AML-193 (cell line): ENCODE data around the gene NEURL1B.

Experiments
- DNase-seq, 2 experiments: peaks; one replicate each; lab custom pipeline; 2025; lab: John Stamatoyannopoulos, UW

Gene NEURL1B

DNA sequence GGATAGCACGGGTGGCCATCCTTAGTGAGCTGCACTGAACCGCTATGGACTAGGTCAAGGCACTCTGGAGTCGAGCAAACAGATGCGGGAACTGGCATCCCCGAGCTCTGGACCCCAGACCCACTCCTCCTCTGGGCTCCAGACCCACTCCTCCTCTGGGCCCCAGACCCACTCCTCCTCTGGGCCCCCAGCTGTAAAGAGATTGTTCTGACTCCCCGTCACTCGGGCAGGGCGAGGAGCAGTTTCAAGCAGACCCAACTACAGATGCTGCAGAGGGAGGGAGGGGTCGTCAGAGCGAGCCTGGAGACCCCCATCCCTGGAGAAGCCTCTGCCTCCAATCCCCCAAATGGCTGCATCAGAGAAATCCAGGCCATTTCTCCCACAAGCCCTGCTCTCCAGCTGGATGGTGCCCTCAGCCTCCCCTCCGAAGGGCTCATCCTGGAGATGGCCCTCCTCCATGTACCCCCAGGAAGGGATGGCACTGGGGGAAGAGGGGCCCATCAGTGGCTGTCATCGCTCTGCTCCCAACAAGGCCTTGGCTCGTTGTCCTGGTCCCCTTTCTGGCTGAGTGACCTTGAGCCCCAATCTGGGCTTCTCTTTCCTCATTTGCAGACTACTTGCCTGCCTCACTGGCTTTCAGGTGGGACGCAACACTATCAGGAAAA is 91.3 kb downstream of the NEURL1B start:
- no peak for DNase-seq

DNA sequence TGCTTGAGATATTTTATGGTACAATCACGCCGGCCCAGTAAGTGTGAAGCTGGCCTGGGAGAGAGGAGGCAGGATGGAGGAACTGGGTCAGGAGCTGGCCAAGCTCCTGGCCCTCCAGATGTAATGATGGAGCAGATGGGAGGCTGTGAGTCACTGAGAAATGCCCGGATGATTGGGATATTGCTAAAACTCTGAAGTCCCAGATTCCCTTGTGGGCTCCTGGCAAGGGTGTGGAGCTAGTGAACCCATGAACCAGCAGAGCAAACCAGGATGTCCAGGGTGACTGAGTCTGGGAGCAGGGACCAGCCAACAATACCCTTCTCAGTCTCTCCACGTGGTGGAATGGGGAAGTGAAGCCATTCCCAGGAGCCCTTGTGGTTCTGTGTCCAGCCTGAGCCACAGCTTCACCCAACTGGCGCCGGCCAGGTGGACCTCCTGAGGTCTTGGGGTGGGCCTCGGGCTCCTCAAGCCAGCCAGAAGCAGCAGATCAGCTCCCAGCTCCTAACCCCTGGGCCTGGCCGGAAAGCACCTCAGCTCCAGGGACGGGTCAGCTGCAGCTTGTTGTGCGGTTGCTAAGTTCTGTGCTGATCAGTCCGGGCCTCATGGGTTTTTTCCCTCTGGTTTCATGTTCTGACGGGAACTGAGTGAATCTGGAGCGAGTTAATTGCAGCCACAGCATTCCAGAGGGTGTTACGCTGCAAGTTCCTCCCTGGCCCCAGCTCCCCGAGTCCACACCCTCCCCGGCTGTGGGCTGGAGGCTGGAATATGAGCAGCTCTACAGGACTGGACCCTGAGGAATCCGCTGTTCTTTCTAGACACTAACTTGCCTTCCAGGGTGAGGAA is 92.3 kb downstream of the NEURL1B start:
- no peak for DNase-seq

DNA sequence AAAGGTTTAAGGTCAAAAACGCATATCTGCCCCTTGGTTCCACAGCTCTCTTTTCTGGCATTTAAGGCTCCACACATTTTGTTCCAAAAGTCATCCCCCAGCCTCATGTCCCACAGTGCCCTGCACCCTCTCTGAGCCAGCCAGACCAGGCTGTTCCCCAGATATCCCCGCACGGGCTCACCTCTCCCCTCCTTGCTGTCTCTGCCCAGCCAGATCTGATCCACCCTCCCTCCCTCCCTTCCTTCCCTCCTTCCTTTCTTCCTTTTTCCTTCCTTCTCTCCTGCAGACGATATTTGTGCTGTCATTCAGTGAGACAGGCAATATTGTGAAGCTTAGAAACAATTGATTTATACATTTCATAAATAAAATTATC is 92.9 kb downstream of the NEURL1B start:
- no peak for DNase-seq

- no peak for DNase-seq
These were observed 94.2 kb downstream of the NEURL1B start for GRCh38 chr5:172735141-172735831.

- no peak for DNase-seq
These were observed 95.6 kb downstream of the NEURL1B start for GRCh38 chr5:172736508-172737135.

GRCh38 chr5:172739375-172739774 is 98.3 kb downstream of the NEURL1B start:
- DNase-seq, result no peak

- DNase-seq, result peak in 1 of 2 experiments; percentile 14
These were observed 99.6 kb downstream of the NEURL1B start for GRCh38 chr5:172740428-172741205.
